HEK293T (cell line): ENCODE results near the gene TBX1.

Source experiments
- BHLHE40 ChIP-seq: fragments of 450-650 bp; IDR thresholded peaks from 2 replicates; pipeline ENCODE4 v1.6.1; 2016; ENCODE audit warnings: mild to moderate bottlenecking, moderate library complexity, borderline replicate concordance
- ELF4 ChIP-seq: fragments of 450-650 bp; IDR thresholded peaks from 2 replicates; pipeline ENCODE4 v1.6.1; 2017; ENCODE audit warnings: antibody characterized with exemption
- FOXA1 ChIP-seq: fragments of 450-650 bp; IDR thresholded peaks from 2 replicates; pipeline ENCODE4 v1.6.1; 2016; ENCODE audit warnings: mild to moderate bottlenecking
- FOXK2 ChIP-seq: fragments of 450-650 bp; IDR thresholded peaks from 2 replicates; pipeline ENCODE4 v1.6.1; 2016; ENCODE audit warnings: mild to moderate bottlenecking
- NFRKB ChIP-seq: fragments of 450-650 bp; IDR thresholded peaks from 2 replicates; pipeline ENCODE4 v1.6.1; 2016; ENCODE audit warnings: mild to moderate bottlenecking, moderate library complexity
- SP1 ChIP-seq: fragments of 450-650 bp; IDR thresholded peaks from 2 replicates; pipeline ENCODE4 v1.6.1; 2017
- SUZ12 ChIP-seq: fragments of 450-650 bp; IDR thresholded peaks from 2 replicates; pipeline ENCODE4 v1.6.1; 2016; ENCODE audit warnings: mild to moderate bottlenecking
- ZNF384 ChIP-seq: fragments of 450-650 bp; IDR thresholded peaks from 2 replicates; pipeline ENCODE4 v1.6.1; 2016

DNA sequence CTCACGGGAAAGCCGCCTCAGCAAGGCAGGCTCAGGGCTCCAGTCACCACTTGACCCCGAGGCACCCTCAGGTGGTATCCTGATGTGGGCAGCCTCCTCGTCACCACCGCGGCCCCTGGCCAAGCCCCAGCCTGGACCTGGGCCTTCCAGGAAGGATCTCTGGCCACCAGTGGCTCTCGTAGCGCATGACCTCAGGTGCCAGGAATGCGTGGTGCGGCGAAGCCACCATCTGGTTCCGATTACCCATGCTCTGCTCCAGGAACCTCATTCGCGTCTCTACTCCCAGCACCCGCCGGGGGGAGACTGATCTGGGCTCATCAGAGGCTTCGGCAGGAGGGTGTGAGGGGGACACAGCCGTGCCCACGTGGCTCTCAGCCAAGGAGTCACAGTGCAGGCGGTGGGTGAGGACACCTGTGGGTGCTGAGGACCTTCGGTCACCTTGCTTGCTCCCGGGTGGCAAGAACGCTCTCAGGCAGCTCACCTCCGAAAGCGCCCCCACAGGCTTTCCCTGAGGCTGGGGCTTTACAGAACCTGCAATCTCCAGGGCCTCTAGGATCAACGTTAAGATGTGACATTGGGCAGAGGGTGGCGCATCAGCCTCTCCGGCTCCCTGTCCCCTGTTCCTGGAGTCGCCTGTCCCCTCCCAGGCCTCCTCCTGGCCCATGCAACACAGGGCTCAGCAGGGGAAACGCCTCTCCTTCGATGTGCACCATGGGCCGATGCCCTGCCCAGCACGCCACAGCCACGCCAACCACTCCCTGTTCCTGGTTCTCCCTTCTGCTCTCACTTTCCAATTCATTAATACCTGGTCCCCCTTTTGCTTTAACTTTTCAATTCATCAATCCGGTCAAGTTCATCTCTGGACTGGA, 39.0 kb downstream of the TBX1 start:
- TF ChIP-seq SUZ12 (no peak), SP1 (no peak), ZNF384 (no peak), NFRKB (no peak), ELF4 (no peak), FOXA1 (no peak), BHLHE40 (no peak), FOXK2 (no peak)
